ENCODE results near the gene TMC8. TPM values are rescaled to one million over a fixed set of nuclear protein-coding genes. Genes with fewer than 3 reads are reported as not detected.

TMC8 gene
- total and polyA plus RNA-seq, 2 of the 8 experiments (the other 6 are each of a cell fraction or from before 2014, with no cell fraction given), result 1.00 to 2.8 TPM

- Histone ChIP-seq H3K9me3 (ENCODE audit: insufficient read depth in 2 of 2, low read depth in 1 of 2, low read length in 1 of 2) (peaks cover 7 to 12% of the 10 kb centered on the region in 2 experiments; a peak in 3 of 4 replicates), H4K20me1 (replicated peaks in 1 of 2; ENCODE audit: control insufficient read depth in 1 of 2, insufficient read depth in 2 of 2, low read length in 2 of 2) (peaks cover 0 to 4% of the 10 kb centered on the region in 2 experiments), H3K27me3 (replicated peaks in 1 of 4; ENCODE audit: control insufficient read depth in 3 of 4, extremely low read depth in 1 of 4, insufficient read depth in 3 of 4, low read length in 3 of 4) (no peaks in the 10 kb centered on the region), H3K4me2 (ENCODE audit: insufficient read depth in 1 of 2, low read depth in 2 of 2, low read length in 2 of 2) (no peak overlapping the region), H4K5ac (ENCODE audit: insufficient read length, low read depth, low read length) (no peak overlapping the region), H3K4me1 (replicated peaks in 1 of 4; ENCODE audit: control insufficient read depth in 3 of 4, insufficient read depth in 4 of 4, low read length in 3 of 4) (no peaks in the 10 kb centered on the region), H3K23ac (ENCODE audit: insufficient read length) (no peak overlapping the region), H2BK20ac (ENCODE audit: low read length) (no peak overlapping the region), H2BK15ac (ENCODE audit: low read length) (no peak overlapping the region), H2AK5ac (ENCODE audit: low read depth, low read length) (no peak overlapping the region), H3K79me2 (ENCODE audit: control insufficient read depth in 1 of 2, insufficient read depth in 2 of 2, low read length in 2 of 2) (no peaks in the 10 kb centered on the region), H3K14ac (ENCODE audit: insufficient read length) (no peak overlapping the region), H3K18ac (ENCODE audit: extremely low read depth, low read length) (no peak overlapping the region), H3K23me2 (ENCODE audit: low read depth, low read length) (no peaks in the 10 kb centered on the region), H3K27ac (ENCODE audit: low read depth, low read length) (no peak overlapping the region), H2BK120ac (replicated peaks; ENCODE audit: low read depth, low read length) (no peak overlapping the region), H4K91ac (replicated peaks; ENCODE audit: insufficient read length, low read length) (no peak overlapping the region), H2BK12ac (ENCODE audit: low read depth, low read length) (no peak overlapping the region), H3K4ac (replicated peaks; ENCODE audit: insufficient read length, low read depth, low read length) (no peak overlapping the region), H4K8ac (ENCODE audit: extremely low read depth, insufficient read depth, low read length) (no peak overlapping the region), H3K79me1 (ENCODE audit: low read depth, low read length) (no peaks in the 10 kb centered on the region), H3K9ac (replicated peaks in 1 of 4; ENCODE audit: extremely low read depth in 1 of 4, low read depth in 3 of 4, low read length in 3 of 4) (no peak overlapping the region), H3K36me3 (ENCODE audit: control insufficient read depth in 2 of 4, insufficient read depth in 4 of 4, low read length in 3 of 4) (peaks cover 19 to 80% (median 53%) of the 10 kb centered on the region in 4 experiments; a peak in 7 of 8 replicates), H3K56ac (replicated peaks; ENCODE audit: insufficient read length, low read depth, low read length) (no peak overlapping the region), H2BK5ac (ENCODE audit: low read depth, low read length) (no peak overlapping the region), H2AFZ (ENCODE audit: low read length) (no peak overlapping the region), H3K4me3 (ENCODE audit: extremely low read depth in 1 of 4, insufficient read depth in 2 of 4, low read depth in 3 of 4, low read length in 4 of 4) (no peak overlapping the region)
- ChIA-PET POLR2A (ENCODE audit: partially characterized antibody) (interaction anchor here (1.0 to 2.1 kb wide), 3 partner anchors 12 to 19 kb away, joined by 3 to 4 read pairs (median 3); no protein-coding TSS in a partner anchor), CTCF (ENCODE audit: partially characterized antibody) (interaction anchor here (0.6 to 6.6 kb wide), 4 partner anchors 11 to 1153 kb away, joined by 3 to 35 read pairs (median 6); no protein-coding TSS in a partner anchor)
- no peak for DNase-seq (ENCODE audit: low read depth in 1 of 2, low spot score in 2 of 2)
- WGBS, 2 experiments (ENCODE audit: extremely low coverage in 1 of 2, insufficient coverage in 1 of 2, insufficient read length in 1 of 2, insufficient replicate concordance in 2 of 2, low coverage in 1 of 2, low lambda C conversion rate in 2 of 2, missing lambda C conversion rate in 1 of 2), result 88% methylated on average over 6 of the region's 9 CpGs; no CpG with 5 or more reads in 1 of the 2 experiments
- TF ChIP-seq CHD1 (IDR thresholded peaks at IDR 0.05; ENCODE audit: low read depth, low read length) (no peak), POU5F1 (IDR thresholded peaks at IDR 0.05; ENCODE audit: low read depth, low read length) (no peak), KDM4A (IDR thresholded peaks at IDR 0.05; ENCODE audit: low read depth, low read length, severe bottlenecking) (no peak), POLR2AphosphoS5 (IDR thresholded peaks at IDR 0.05; ENCODE audit: low read depth, low read length) (no peak), ATF3 (IDR thresholded peaks at IDR 0.05; ENCODE audit: insufficient read depth, low read depth, low read length) (no peak), SIX5 (IDR thresholded peaks at IDR 0.05; ENCODE audit: low read depth, low read length) (no peak), USF2 (IDR thresholded peaks at IDR 0.05; ENCODE audit: low read length) (no peak), CBX8 (IDR thresholded peaks at IDR 0.05; ENCODE audit: borderline replicate concordance, low read depth, low read length) (no peak), GTF2F1 (IDR thresholded peaks at IDR 0.05; ENCODE audit: borderline replicate concordance, low read depth, low read length) (no peak), ASH2L (IDR thresholded peaks at IDR 0.05; ENCODE audit: low read length) (no peak), SAP30 (IDR thresholded peaks at IDR 0.05; ENCODE audit: insufficient read depth, insufficient replicate concordance, low read length) (no peak)
- no peak for FAIRE-seq
These were observed 34.5 kb upstream of the TMC8 start for GRCh38 chr17:78096093-78096492.

Data from H1 (cell line).